Body of pancreas (tissue), 4 donors: ENCODE measurements around the gene ALDH1A2. TPM values are rescaled to one million over a fixed set of nuclear protein-coding genes. Genes with fewer than 3 reads are reported as not detected.
A peak's percentile ranks its signal among the peaks of the same experiment; 100 is the strongest.

Experiments
- ATAC-seq: fragments of 150-250 bp; one replicate; pipeline ENCODE4 v1.9.1; 2016
- DNase-seq, 4 donors: peaks; one replicate each; pipeline ENCODE4 v3.0.0-alpha.2; 2019
- H3K27ac ChIP-seq, 4 donors: fragments of 200-600 bp; sonication (generic); 1 replicate in 3 of 4; 2 replicates in 1 of 4; pipeline versions ENCODE4 v1.5.1 to v1.6.1; 2016 to 2019; ENCODE audit warnings: mild to moderate bottlenecking in 1 of 4, mixed read lengths in 1 of 4, moderate library complexity in 1 of 4
- H3K27me3 ChIP-seq, 2 donors: fragments of 200-600 bp; sonication (generic); one replicate each; pipeline ENCODE4 v1.6.0; 2016; ENCODE audit warnings: mild to moderate bottlenecking in 1 of 2
- H3K36me3 ChIP-seq, 2 donors: fragments of 200-600 bp; sonication (generic); replicated peaks in 1 of 2; 2 replicates each; pipeline ENCODE4 v1.5.1; 2016; ENCODE audit warnings: low read depth in 2 of 2; ENCODE audit not compliant: insufficient read depth in 1 of 2
- H3K4me1 ChIP-seq: fragments of 200-600 bp; sonication (generic); one replicate; pipeline ENCODE4 v1.6.0; 2016
- H3K4me3 ChIP-seq, 2 donors: fragments of 200-600 bp; sonication (generic); 1 replicate in 1 of 2; 2 replicates in 1 of 2; pipeline ENCODE4 v1.5.1; 2016 to 2019
- H3K9me3 ChIP-seq, 3 donors: fragments of 200-600 bp; sonication (generic); 1 replicate in 2 of 3; 2 replicates in 1 of 3; pipeline ENCODE4 v1.5.1; 2016
- POLR2A ChIP-seq, 3 donors: fragments of 450-650 bp; IDR thresholded peaks; one replicate each; pipeline ENCODE4 v1.6.1; 2016; ENCODE audit warnings: antibody characterized with exemption in 3 of 3, mild to moderate bottlenecking in 2 of 3
- WGBS, 2 donors: methylation state at CpG; one replicate each; pipeline ENCODE4 v1.1.5; 2017; 5-methylcytosine and 5-hydroxymethylcytosine counted together
- intact Hi-C: fragments of 100-400 bp; cut with DNase I; formaldehyde crosslinking; loops from one replicate; pipeline ENCODE4 v1.15.1; 2023
- total RNA-seq, 2 donors: library from RNA; depleted of rRNA; stranded (reverse); fragments of >200 nt; gene quantifications; one replicate each; pipeline ENCODE4 v1.1.0, GENCODE V29; 2016
- TF ChIP-seq, protein P1 (sequence below), 7 experiments: fragments of 450-650 bp in 4 of 7; fragments of 200-600 bp in 3 of 7; sonication (generic) in 3 of 7; IDR thresholded peaks; one replicate each; pipeline ENCODE4 v1.5.1; 2016 to 2019; ENCODE audit warnings: antibody characterized with exemption in 7 of 7

The ALDH1A2 gene
- total RNA-seq, 2 donors from 2014 or later = 1.6 to 2.1 TPM

DNA sequence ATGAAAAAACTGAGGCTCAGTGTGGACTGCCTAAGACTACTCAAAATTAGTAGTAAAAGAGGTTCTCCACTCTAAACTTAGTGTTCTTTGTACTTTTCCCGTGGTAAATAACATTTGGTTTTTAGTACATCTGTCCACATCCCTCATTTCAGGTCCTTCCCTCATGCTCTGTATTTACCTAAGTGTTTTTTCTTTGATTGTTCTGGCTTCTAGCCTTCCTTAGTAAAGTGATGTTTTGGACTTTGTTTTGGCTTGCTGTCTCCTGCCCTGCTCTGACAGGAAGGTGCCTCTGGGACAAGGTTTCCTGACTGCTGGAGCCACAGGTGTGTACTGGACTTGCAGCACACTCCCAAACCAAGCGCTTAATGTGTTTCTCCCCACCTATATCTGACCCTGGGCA lies 29.9 kb upstream of the ALDH1A2 start:
- ATAC-seq (no peak), DNase-seq (peak in 3 of 4 donors; percentile 14 to 38 (median 15))
- Histone ChIP-seq H3K36me3 (no peaks in the 10 kb centered on the region), H3K4me3 (no peak overlapping the region), H3K4me1 (peaks cover 4% of the 10 kb centered on the region), H3K27ac (no peak overlapping the region), H3K27me3 (no peaks in the 10 kb centered on the region), H3K9me3 (no peaks in the 10 kb centered on the region)
- intact Hi-C loops = no loop called here
- 22 to 34% methylated on average over 2 of the region's 2 CpGs for WGBS, 2 donors
- TF ChIP-seq POLR2A (IDR thresholded peaks at IDR 0.05) = no peak
- TF ChIP-seq, protein P1, sequence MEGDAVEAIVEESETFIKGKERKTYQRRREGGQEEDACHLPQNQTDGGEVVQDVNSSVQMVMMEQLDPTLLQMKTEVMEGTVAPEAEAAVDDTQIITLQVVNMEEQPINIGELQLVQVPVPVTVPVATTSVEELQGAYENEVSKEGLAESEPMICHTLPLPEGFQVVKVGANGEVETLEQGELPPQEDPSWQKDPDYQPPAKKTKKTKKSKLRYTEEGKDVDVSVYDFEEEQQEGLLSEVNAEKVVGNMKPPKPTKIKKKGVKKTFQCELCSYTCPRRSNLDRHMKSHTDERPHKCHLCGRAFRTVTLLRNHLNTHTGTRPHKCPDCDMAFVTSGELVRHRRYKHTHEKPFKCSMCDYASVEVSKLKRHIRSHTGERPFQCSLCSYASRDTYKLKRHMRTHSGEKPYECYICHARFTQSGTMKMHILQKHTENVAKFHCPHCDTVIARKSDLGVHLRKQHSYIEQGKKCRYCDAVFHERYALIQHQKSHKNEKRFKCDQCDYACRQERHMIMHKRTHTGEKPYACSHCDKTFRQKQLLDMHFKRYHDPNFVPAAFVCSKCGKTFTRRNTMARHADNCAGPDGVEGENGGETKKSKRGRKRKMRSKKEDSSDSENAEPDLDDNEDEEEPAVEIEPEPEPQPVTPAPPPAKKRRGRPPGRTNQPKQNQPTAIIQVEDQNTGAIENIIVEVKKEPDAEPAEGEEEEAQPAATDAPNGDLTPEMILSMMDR (IDR thresholded peaks at IDR 0.05) = no peak

DNA sequence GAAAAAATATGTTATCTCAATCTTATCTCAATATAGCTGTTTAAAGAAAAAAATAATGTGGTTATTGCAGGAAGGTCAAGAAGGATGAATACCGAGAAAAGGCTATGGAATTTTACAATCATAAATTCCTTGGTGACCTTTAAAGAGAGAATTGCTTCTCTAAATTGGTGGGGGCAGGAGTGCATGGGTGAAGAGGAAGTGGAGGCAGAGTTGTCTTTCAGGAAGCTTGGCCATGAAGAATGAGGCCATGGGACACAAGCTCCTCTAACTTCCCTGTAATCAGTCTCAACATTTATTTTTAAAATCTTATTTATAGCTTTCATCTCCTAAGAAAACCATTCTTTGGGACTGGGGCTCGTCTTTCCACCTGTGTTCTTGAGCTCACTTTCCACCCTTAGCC lies 22.4 kb upstream of the ALDH1A2 start:
- no peaks in the 10 kb centered on the region for H3K36me3 ChIP-seq
- TF ChIP-seq POLR2A (IDR thresholded peaks at IDR 0.05) = no peak
- TF ChIP-seq, protein P1 (IDR thresholded peaks at IDR 0.05) = no peak
- H3K4me3 ChIP-seq = no peak overlapping the region
- no peak for ATAC-seq
- no peaks in the 10 kb centered on the region for H3K9me3 ChIP-seq
- H3K27me3 ChIP-seq = no peaks in the 10 kb centered on the region
- H3K27ac ChIP-seq = no peak overlapping the region
- intact Hi-C loops = no loop called here
- DNase-seq = peak in 1 of 4 donors; percentile 14
- no peaks in the 10 kb centered on the region for H3K4me1 ChIP-seq
- WGBS, 2 donors = 33 to 59% methylated on average over 2 of the region's 2 CpGs

DNA sequence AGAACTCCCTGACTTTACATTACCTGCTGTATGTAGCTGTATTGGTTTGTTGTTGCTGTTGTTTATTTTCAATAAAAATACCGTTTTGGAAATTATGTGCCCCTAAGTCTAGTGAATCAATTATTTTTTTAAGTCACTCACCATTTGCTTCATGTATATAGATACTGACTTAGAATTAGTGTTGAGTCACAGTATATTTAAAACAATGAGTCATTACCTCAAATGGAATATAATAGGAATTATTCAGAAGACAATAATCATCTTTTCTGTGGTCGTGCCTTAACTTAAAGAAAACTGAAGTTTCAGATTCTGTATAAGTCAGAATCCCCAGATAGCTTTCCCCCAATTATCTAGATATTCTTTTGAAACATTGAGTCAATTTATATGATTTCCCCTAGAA lies 21.0 kb upstream of the ALDH1A2 start:
- H3K36me3 ChIP-seq = no peaks in the 10 kb centered on the region
- no peaks in the 10 kb centered on the region for H3K4me1 ChIP-seq
- no peak for DNase-seq
- WGBS, 2 donors = 43 to 53% methylated on average over 2 of the region's 2 CpGs
- TF ChIP-seq POLR2A (IDR thresholded peaks at IDR 0.05) = no peak
- TF ChIP-seq, protein P1 (IDR thresholded peaks at IDR 0.05) = no peak
- no peak overlapping the region for H3K27ac ChIP-seq
- H3K27me3 ChIP-seq = no peaks in the 10 kb centered on the region
- no peak for ATAC-seq
- no peaks in the 10 kb centered on the region for H3K9me3 ChIP-seq
- intact Hi-C loops = no loop called here
- no peak overlapping the region for H3K4me3 ChIP-seq

DNA sequence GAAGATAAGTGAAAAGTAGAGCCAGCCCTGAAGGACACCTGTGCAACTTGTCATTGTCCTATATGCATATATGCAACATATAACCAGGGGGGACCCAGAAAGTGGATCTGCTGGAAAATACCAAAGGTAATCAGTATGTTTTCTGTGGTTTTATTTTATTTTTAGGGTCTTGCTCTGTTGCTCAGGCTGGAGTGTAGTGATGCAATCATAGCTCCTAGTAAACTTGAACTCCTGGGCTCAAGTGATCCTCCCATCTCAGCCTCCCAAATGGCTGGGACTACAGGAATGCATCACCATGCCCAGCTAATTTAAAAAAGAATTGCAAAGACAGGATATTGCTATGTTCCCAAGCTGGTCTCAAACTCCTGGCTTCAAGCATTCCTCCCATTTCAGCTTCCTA lies 18.0 kb upstream of the ALDH1A2 start:
- no peak for ATAC-seq
- intact Hi-C loops = no loop called here
- no peaks in the 10 kb centered on the region for H3K36me3 ChIP-seq
- H3K27me3 ChIP-seq = no peaks in the 10 kb centered on the region
- DNase-seq = no peak
- H3K9me3 ChIP-seq = no peaks in the 10 kb centered on the region
- no peak overlapping the region for H3K27ac ChIP-seq
- no peak overlapping the region for H3K4me3 ChIP-seq
- H3K4me1 ChIP-seq = no peaks in the 10 kb centered on the region
- no peak for TF ChIP-seq POLR2A (IDR thresholded peaks at IDR 0.05)
- TF ChIP-seq, protein P1 (IDR thresholded peaks at IDR 0.05) = no peak

DNA sequence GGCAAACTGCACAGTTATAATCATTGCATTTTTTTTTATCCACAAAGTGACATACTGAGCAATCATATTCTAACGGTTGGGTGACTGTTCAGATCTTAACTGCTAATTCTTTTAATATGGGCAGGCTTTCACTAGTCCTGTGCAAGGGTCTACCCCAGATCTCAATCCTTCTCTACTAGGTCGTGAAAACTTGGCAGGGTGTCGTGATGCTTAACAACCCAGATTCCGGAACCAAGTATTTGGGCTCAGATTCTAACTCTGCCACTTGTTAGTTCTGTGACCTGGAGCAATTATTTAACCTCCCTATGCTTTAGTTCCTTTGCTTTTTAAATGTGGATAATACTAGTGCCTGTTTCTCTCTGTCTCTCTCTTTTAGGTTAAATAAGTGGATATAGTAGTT lies 16.4 kb upstream of the ALDH1A2 start:
- 90 to 93% methylated on average over 4 of the region's 4 CpGs for WGBS, 2 donors
- Histone ChIP-seq H3K27ac (no peak overlapping the region), H3K9me3 (no peaks in the 10 kb centered on the region), H3K4me1 (no peaks in the 10 kb centered on the region), H3K36me3 (no peaks in the 10 kb centered on the region), H3K4me3 (no peak overlapping the region), H3K27me3 (no peaks in the 10 kb centered on the region)
- DNase-seq (no peak), ATAC-seq (no peak)
- no peak for TF ChIP-seq POLR2A (IDR thresholded peaks at IDR 0.05)
- TF ChIP-seq, protein P1 (IDR thresholded peaks at IDR 0.05) = no peak
- intact Hi-C loops = no loop called here
